ENCODE results near the gene PPM1L. TPM values are rescaled to one million over a fixed set of nuclear protein-coding genes. Genes with fewer than 3 reads are reported as not detected.
A peak's percentile ranks its signal among the peaks of the same experiment; 100 is the strongest.

Gene PPM1L
- total RNA-seq, 1 donor from 2014 or later: 2.7 TPM

DNA sequence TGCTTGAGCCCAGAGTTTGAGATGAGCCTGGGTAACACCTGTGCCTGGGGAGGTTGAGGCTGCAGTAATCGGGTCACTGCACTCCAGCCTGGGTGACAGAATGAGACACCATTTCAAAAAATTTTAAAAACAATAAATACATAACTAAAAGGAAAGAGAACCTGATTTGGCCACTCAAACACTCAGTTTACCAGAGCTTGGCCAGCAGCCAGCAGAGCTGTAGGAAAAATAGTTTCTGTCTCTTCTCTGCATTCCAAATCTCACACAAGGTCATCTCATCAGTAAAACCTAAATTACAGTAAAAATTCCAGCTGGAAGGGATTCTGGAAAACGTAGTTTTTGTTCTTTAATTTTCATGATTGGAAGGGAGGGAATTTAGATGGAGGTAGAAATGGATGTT lies 7.8 kb upstream of the PPM1L start:
- Mint-ChIP-seq H3K27me3 (ENCODE audit: insufficient read depth) (peaks cover 35% of the 10 kb centered on the region), H3K4me3 (no peak overlapping the region), H3K36me3 (ENCODE audit: low read depth) (no peaks in the 10 kb centered on the region), H3K4me1 (ENCODE audit: low read depth) (no peaks in the 10 kb centered on the region), H3K27ac (no peak overlapping the region), H3K9me3 (no peaks in the 10 kb centered on the region)
- DNase-seq (ENCODE audit: low spot score): no peak
- intact Hi-C loops (cut with micrococcal nuclease): no loop called here

- H3K4me3 Mint-ChIP-seq: no peak overlapping the region
- peaks cover 32% of the 10 kb centered on the region for H3K27me3 Mint-ChIP-seq (ENCODE audit: insufficient read depth)
- no peak overlapping the region for H3K27ac Mint-ChIP-seq
- H3K36me3 Mint-ChIP-seq (ENCODE audit: low read depth): no peaks in the 10 kb centered on the region
- intact Hi-C loops (cut with micrococcal nuclease): no loop called here
- no peaks in the 10 kb centered on the region for H3K9me3 Mint-ChIP-seq
- DNase-seq (ENCODE audit: low spot score): no peak
- peaks cover 3% of the 10 kb centered on the region for H3K4me1 Mint-ChIP-seq (ENCODE audit: low read depth)
Measured at GRCh38 chr3:160748787-160749186, 7.2 kb upstream of the PPM1L start.

DNA sequence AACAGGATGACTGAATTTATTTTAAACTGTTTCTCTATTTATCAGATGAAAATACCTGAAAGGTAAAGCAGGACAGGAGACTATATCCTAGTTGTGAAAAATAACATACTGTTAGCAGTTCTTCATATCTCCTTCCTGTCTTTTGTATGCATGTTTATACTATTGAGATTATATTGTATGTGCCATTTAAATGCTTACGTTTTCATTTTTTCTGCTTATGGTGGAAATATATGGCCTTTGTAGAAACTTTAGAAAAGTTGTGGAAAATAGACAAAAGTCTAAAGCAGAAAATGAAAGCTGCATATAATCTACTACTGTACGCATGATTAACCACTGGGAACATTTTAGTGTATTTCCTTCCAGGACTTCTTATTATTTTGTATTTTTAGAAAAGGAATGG lies 2.1 kb upstream of the PPM1L start:
- Mint-ChIP-seq H3K9me3 (no peaks in the 10 kb centered on the region), H3K36me3 (ENCODE audit: low read depth) (peaks cover 4% of the 10 kb centered on the region), H3K27ac (no peak overlapping the region), H3K27me3 (ENCODE audit: insufficient read depth) (peaks cover 35% of the 10 kb centered on the region), H3K4me1 (ENCODE audit: low read depth) (peaks cover 37% of the 10 kb centered on the region), H3K4me3 (peak overlapping the region; percentile 93)
- no peak for DNase-seq (ENCODE audit: low spot score)
- intact Hi-C loops (cut with micrococcal nuclease): loop anchor here (5.0 kb wide), 1 partner anchor 1952 kb away; the partner anchor contains the start of gene MFSD1

DNA sequence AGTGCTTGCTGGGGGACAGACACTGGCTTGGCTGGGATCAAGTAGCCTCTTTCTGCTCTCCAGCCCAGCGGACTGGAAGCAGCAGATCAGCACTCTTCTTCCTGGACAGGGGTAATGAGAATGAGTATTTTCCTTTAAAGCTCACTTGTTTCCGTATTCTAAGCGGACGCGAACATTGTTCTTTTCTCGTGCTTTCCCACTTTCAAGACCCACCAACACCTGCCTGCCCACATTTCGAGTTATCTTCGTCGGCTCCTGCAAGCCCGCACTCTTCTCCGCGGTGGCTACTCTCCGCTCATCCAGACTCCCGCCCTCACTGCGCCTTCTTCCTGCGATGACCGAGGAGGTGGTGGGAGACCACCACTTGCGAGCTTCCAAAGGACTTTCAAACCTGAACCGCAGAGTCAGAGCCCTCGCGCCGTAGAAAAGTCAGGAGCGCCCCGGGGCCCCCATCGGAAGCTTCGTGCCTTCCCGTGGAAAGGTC lies 1.6 kb upstream of the PPM1L start:
- Mint-ChIP-seq H3K36me3 (ENCODE audit: low read depth) (peaks cover 4% of the 10 kb centered on the region), H3K27me3 (ENCODE audit: insufficient read depth) (peaks cover 35% of the 10 kb centered on the region), H3K9me3 (no peaks in the 10 kb centered on the region), H3K4me3 (peak overlapping the region; percentile 93), H3K4me1 (ENCODE audit: low read depth) (peaks cover 37% of the 10 kb centered on the region), H3K27ac (peak overlapping the region; percentile 85)
- DNase-seq (ENCODE audit: low spot score): peak; percentile 9
- intact Hi-C loops (cut with micrococcal nuclease): loop anchor here (5.0 kb wide), 1 partner anchor 1952 kb away; the partner anchor contains the start of gene MFSD1

DNA sequence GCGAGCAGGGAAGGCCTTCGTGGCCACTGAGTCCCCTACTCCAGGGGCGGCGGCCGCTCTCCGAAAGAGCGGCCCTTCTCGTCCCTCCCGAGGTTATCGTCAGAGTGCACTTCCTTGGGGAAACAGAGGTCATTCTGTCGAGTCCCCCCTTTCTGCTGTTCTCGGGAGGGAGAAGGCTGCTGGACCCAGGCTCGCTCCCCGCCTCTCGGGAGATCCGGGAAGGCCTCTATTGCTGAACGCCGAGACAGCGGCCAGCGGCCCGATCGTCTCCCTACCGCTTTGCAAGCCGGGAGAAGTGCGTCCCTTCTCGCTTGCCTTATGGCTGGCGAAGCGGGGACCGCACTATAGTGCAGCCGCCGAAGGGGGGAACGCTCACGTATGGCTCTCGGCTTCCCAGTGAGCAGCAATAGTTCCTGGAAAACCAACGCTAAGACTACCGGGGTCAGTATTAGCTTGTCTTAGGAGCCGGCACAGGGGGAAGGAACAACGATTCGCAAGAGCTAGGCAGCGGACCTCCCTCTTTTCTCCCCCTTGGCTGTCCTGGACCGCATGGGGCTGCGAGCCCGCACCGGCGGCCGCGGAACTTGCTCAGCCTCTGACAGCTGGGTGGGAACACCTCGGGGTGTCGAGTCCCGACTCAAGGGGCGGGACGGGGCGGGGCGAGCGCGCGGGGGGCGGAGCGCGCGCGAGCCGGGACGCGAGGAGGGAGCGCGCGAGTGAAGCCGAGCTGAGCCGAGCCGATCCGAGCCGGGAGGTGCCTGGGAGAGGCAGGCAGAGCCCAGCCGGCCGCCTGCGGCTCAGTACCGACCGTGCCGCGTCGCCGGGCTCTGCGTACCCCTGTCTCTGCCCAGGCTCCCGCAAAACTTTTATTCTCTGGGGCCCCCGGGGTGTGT lies 930 bp upstream of the PPM1L start:
- Mint-ChIP-seq H3K9me3 (no peaks in the 10 kb centered on the region), H3K4me3 (peak overlapping the region; percentile 93), H3K36me3 (ENCODE audit: low read depth) (peaks cover 4% of the 10 kb centered on the region), H3K4me1 (ENCODE audit: low read depth) (peaks cover 37% of the 10 kb centered on the region), H3K27ac (peak overlapping the region; percentile 98), H3K27me3 (ENCODE audit: insufficient read depth) (peaks cover 40% of the 10 kb centered on the region)
- intact Hi-C loops (cut with micrococcal nuclease): loop anchor here (1.0 to 5.0 kb wide), 8 partner anchors 46 to 1953 kb away; partner anchors contain the start of genes IFT80, IL12A, KPNA4 and MFSD1
- DNase-seq (ENCODE audit: low spot score): peak; percentile 84

- DNase-seq (ENCODE audit: low spot score): no peak
- H3K27ac Mint-ChIP-seq: no peak overlapping the region
- peaks cover 40% of the 10 kb centered on the region for H3K27me3 Mint-ChIP-seq (ENCODE audit: insufficient read depth)
- no peaks in the 10 kb centered on the region for H3K9me3 Mint-ChIP-seq
- H3K4me3 Mint-ChIP-seq: peak overlapping the region; percentile 93
- H3K36me3 Mint-ChIP-seq (ENCODE audit: low read depth): peaks cover 7% of the 10 kb centered on the region
- intact Hi-C loops (cut with micrococcal nuclease): no loop called here
- H3K4me1 Mint-ChIP-seq (ENCODE audit: low read depth): peaks cover 37% of the 10 kb centered on the region
Measured at GRCh38 chr3:160757233-160758106, 1.4 kb downstream of the PPM1L start.

DNA sequence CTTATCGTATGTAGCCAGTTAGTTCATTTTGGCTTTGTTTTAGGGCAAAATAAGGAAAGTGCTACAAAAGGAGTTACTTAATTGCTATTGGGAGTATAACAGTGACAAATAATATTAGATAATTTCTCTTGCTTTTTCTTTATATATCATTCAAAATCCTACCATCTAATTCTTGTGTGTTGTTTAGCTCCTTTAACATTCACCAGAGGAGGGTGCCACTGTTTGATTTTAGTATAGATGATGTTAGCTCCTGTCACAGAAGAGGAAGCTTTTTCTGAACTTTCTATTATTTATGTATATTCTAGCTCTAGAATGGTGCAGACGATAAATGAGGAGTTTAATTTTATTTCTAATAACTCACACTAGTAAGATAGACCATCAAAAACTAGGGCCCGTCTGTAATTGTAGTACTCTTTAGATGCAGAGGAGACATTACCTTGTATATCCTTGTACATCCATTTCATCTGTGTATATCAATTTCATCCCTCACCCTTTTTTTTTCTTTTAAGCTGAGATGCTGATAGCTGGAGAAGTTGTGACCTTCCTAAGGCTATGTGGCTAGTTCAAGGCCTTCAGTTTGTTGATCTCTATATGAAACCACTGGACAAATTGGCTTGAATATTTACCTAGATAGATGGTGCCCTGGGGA lies 3.0 kb downstream of the PPM1L start:
- intact Hi-C loops (cut with micrococcal nuclease): no loop called here
- Mint-ChIP-seq H3K9me3 (no peaks in the 10 kb centered on the region), H3K27ac (no peak overlapping the region), H3K36me3 (ENCODE audit: low read depth) (peaks cover 7% of the 10 kb centered on the region), H3K27me3 (ENCODE audit: insufficient read depth) (peaks cover 38% of the 10 kb centered on the region), H3K4me1 (ENCODE audit: low read depth) (peaks cover 31% of the 10 kb centered on the region), H3K4me3 (no peak overlapping the region)
- DNase-seq (ENCODE audit: low spot score): no peak

GRCh38 chr3:160763073-160763472 lies 7.0 kb downstream of the PPM1L start:
- Mint-ChIP-seq H3K36me3 (ENCODE audit: low read depth) (peaks cover 4% of the 10 kb centered on the region), H3K27me3 (ENCODE audit: insufficient read depth) (peaks cover 19% of the 10 kb centered on the region), H3K4me3 (no peak overlapping the region), H3K9me3 (no peaks in the 10 kb centered on the region), H3K27ac (no peak overlapping the region), H3K4me1 (ENCODE audit: low read depth) (peaks cover under 1% of the 10 kb centered on the region)
- no peak for DNase-seq (ENCODE audit: low spot score)
- intact Hi-C loops (cut with micrococcal nuclease): no loop called here

GRCh38 chr3:160765211-160765610 lies 9.2 kb downstream of the PPM1L start:
- Mint-ChIP-seq H3K4me1 (ENCODE audit: low read depth) (no peaks in the 10 kb centered on the region), H3K4me3 (no peak overlapping the region), H3K27ac (no peak overlapping the region), H3K36me3 (ENCODE audit: low read depth) (peaks cover 4% of the 10 kb centered on the region), H3K27me3 (ENCODE audit: insufficient read depth) (peaks cover 11% of the 10 kb centered on the region), H3K9me3 (no peaks in the 10 kb centered on the region)
- intact Hi-C loops (cut with micrococcal nuclease): no loop called here
- no peak for DNase-seq (ENCODE audit: low spot score)

DNA sequence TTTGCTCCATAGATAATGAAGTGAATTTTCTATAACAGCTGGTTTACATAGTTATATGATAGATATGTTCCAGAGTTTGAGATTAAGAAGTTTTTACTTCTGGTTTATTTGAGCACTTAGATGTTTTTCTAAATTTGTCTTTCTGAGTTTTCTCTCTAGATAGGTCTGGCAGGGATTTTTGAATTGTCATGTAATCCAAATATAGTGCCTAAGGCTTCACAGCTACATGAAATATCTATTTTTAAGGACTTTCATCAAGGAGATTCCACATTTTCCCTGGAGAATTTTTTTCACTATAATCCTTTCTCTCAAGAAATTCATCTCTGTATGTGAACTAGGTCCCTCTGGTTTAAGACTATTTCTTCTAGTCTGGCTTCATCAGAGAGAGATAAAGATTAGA lies 12.0 kb downstream of the PPM1L start:
- H3K9me3 Mint-ChIP-seq: no peaks in the 10 kb centered on the region
- peaks cover 5% of the 10 kb centered on the region for H3K27me3 Mint-ChIP-seq (ENCODE audit: insufficient read depth)
- no peaks in the 10 kb centered on the region for H3K4me1 Mint-ChIP-seq (ENCODE audit: low read depth)
- H3K27ac Mint-ChIP-seq: no peak overlapping the region
- H3K36me3 Mint-ChIP-seq (ENCODE audit: low read depth): peaks cover 1% of the 10 kb centered on the region
- intact Hi-C loops (cut with micrococcal nuclease): no loop called here
- H3K4me3 Mint-ChIP-seq: no peak overlapping the region
- DNase-seq (ENCODE audit: low spot score): no peak

DNA sequence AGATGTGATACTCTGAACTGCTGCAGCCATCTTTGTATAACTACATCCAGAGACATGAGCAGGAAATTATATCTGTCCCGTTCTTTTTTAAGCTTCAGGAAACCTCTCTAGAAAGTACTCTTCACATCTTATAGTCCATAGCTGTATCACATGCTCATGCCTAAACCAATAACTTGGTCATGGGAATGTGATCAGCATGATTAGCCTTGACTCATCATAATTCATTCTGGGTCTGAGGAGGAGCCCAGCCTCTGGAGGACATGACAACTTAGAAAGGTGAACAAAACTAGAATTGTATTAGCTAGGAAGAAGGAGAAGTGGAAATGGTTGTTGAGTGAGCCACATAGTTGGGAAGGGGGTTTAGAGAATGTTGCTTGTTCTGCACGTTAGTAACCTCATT lies 12.9 kb downstream of the PPM1L start:
- DNase-seq (ENCODE audit: low spot score): no peak
- intact Hi-C loops (cut with micrococcal nuclease): no loop called here
- Mint-ChIP-seq H3K9me3 (no peaks in the 10 kb centered on the region), H3K4me3 (no peak overlapping the region), H3K27me3 (ENCODE audit: insufficient read depth) (peaks cover 5% of the 10 kb centered on the region), H3K27ac (no peak overlapping the region), H3K4me1 (ENCODE audit: low read depth) (no peaks in the 10 kb centered on the region), H3K36me3 (ENCODE audit: low read depth) (peaks cover 1% of the 10 kb centered on the region)

- DNase-seq (ENCODE audit: low spot score): no peak
- H3K27me3 Mint-ChIP-seq (ENCODE audit: insufficient read depth): peaks cover 6% of the 10 kb centered on the region
- intact Hi-C loops (cut with micrococcal nuclease): no loop called here
- no peak overlapping the region for H3K27ac Mint-ChIP-seq
- no peak overlapping the region for H3K4me3 Mint-ChIP-seq
- no peaks in the 10 kb centered on the region for H3K36me3 Mint-ChIP-seq (ENCODE audit: low read depth)
- no peaks in the 10 kb centered on the region for H3K9me3 Mint-ChIP-seq
- no peaks in the 10 kb centered on the region for H3K4me1 Mint-ChIP-seq (ENCODE audit: low read depth)
Measured at GRCh38 chr3:160771811-160772459, 15.9 kb downstream of the PPM1L start.
